Measurements from ENCODE around the gene ETNK1.

DNA sequence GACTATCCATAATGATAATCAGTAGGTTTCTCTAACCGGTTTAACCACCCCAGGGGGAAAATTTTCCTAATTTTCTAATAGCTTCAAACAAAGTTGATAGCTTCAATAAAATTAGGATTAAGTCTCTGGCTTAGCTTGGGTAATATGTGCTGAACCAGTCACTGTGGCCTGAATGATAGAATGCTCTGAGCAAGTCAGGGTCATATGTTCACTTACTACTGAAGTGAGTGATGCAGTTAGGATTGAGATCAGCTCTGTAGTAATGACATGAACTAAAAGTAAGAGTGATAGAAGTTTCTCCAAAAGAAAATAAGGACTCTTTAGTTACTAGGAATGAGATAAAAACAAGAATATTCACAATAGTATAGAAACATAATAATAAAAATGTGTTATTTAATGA, 32.6 kb downstream of the ETNK1 start:
- TF ChIP-seq, protein P1, sequence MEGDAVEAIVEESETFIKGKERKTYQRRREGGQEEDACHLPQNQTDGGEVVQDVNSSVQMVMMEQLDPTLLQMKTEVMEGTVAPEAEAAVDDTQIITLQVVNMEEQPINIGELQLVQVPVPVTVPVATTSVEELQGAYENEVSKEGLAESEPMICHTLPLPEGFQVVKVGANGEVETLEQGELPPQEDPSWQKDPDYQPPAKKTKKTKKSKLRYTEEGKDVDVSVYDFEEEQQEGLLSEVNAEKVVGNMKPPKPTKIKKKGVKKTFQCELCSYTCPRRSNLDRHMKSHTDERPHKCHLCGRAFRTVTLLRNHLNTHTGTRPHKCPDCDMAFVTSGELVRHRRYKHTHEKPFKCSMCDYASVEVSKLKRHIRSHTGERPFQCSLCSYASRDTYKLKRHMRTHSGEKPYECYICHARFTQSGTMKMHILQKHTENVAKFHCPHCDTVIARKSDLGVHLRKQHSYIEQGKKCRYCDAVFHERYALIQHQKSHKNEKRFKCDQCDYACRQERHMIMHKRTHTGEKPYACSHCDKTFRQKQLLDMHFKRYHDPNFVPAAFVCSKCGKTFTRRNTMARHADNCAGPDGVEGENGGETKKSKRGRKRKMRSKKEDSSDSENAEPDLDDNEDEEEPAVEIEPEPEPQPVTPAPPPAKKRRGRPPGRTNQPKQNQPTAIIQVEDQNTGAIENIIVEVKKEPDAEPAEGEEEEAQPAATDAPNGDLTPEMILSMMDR (IDR thresholded peaks at IDR 0.05), result no peak
- TF ChIP-seq POLR2A (IDR thresholded peaks at IDR 0.05), result no peak
- no peak for TF ChIP-seq POLR2AphosphoS5 (IDR thresholded peaks at IDR 0.05)
